ENCODE measurements around the gene STX5.
"Not testable (repeated sequence)": the region's sequence is repeated elsewhere in the genome, so short reads cannot be mapped to it uniquely, and the experiment has no call there.

The STX5 gene

GRCh38 chr11:62828130-62828529, 3.7 kb downstream of the STX5 start:
- DNase-seq, result not testable (repeated sequence)

GRCh38 chr11:62823677-62824076, 8.2 kb downstream of the STX5 start:
- DNase-seq, result no peak

- DNase-seq, result no peak
These were observed 14.7 kb downstream of the STX5 start for GRCh38 chr11:62817129-62817528.

GRCh38 chr11:62816557-62816956, 15.3 kb downstream of the STX5 start:
- no peak for DNase-seq

- no peak for DNase-seq
These were observed 20.2 kb downstream of the STX5 start for GRCh38 chr11:62811659-62812058.

- DNase-seq, result no peak
These were observed 21.1 kb downstream of the STX5 start for GRCh38 chr11:62810748-62811147.

GRCh38 chr11:62806611-62807121, 25.2 kb downstream of the STX5 start:
- DNase-seq, result peak; percentile 43

GRCh38 chr11:62805961-62806441, 25.9 kb downstream of the STX5 start:
- peak; percentile 35 for DNase-seq

- peak; percentile 94 for DNase-seq
These were observed 26.6 kb downstream of the STX5 start, which contains the start of gene NXF1 for GRCh38 chr11:62805076-62805892. NXF1 (minus strand) TSS chr11:62805440; CDS start chr11:62805356, 84 bp downstream.

GRCh38 chr11:62804310-62805075, 27.4 kb downstream of the STX5 start:
- peak; percentile 47 for DNase-seq

- DNase-seq, result no peak
These were observed 30.8 kb downstream of the STX5 start for GRCh38 chr11:62801071-62801470.

GRCh38 chr11:62799486-62799885, 32.4 kb downstream of the STX5 start:
- DNase-seq, result no peak

GRCh38 chr11:62796281-62796680, 35.6 kb downstream of the STX5 start:
- no peak for DNase-seq

- peak; percentile 53 for DNase-seq
These were observed 37.6 kb downstream of the STX5 start for GRCh38 chr11:62794201-62794775.

GRCh38 chr11:62792202-62792575, 39.7 kb downstream of the STX5 start:
- DNase-seq, result no peak

- DNase-seq, result peak; percentile 84
These were observed 40.2 kb downstream of the STX5 start, which contains the start of gene TMEM223 for GRCh38 chr11:62791501-62792201. TMEM223 (minus strand) TSS chr11:62792006; CDS start chr11:62791994, 12 bp downstream.

GRCh38 chr11:62789576-62789975, 42.3 kb downstream of the STX5 start:
- DNase-seq, result no peak

GRCh38 chr11:62788991-62789390, 42.9 kb downstream of the STX5 start:
- DNase-seq, result no peak

GRCh38 chr11:62787005-62787759, 44.7 kb downstream of the STX5 start, which contains the start of gene TMEM179B:
TMEM179B (plus strand) TSS chr11:62787402; CDS start chr11:62787432, 30 bp downstream.
- DNase-seq, result peak; percentile 99

GRCh38 chr11:62786318-62787004, 45.4 kb downstream of the STX5 start:
- DNase-seq, result peak; percentile 83

GRCh38 chr11:62782753-62783152, 49.1 kb downstream of the STX5 start:
- no peak for DNase-seq

All from EL (cell line).